Coronary artery (tissue), 2 donors: Measurements from ENCODE around the gene HIVEP1.

Experiments
- DNase-seq: peaks from one replicate; pipeline ENCODE4 v3.0.0-alpha.2; 2017; ENCODE audit warnings: low spot score
- H3K27ac ChIP-seq, 2 donors: fragments of 200-600 bp; sonication (generic); one replicate each; pipeline ENCODE4 v1.5.1; 2016 to 2019
- H3K4me3 ChIP-seq: fragments of 200-600 bp; sonication (generic); 2 replicates; pipeline ENCODE4 v1.5.1; 2016; ENCODE audit warnings: mild to moderate bottlenecking, moderate library complexity
- CTCF ChIP-seq: fragments of 200-600 bp; sonication (generic); IDR thresholded peaks from one replicate; pipeline ENCODE4 v1.5.1; 2019; ENCODE audit warnings: antibody characterized with exemption

Gene HIVEP1

GRCh38 chr6:11970114-11970513, 42.0 kb upstream of the HIVEP1 start:
- Histone ChIP-seq H3K27ac (no peak overlapping the region), H3K4me3 (no peak overlapping the region)
- DNase-seq = no peak
- TF ChIP-seq CTCF = no peak

GRCh38 chr6:11971154-11971553, 41.0 kb upstream of the HIVEP1 start:
- H3K4me3 ChIP-seq = no peak overlapping the region
- no peak for DNase-seq
- TF ChIP-seq CTCF = no peak
- H3K27ac ChIP-seq = no peak overlapping the region

GRCh38 chr6:11972270-11972669, 39.8 kb upstream of the HIVEP1 start:
- no peak overlapping the region for H3K27ac ChIP-seq
- DNase-seq = no peak
- TF ChIP-seq CTCF = no peak
- no peak overlapping the region for H3K4me3 ChIP-seq

GRCh38 chr6:11972806-11973205, 39.3 kb upstream of the HIVEP1 start:
- H3K4me3 ChIP-seq = no peak overlapping the region
- no peak for TF ChIP-seq CTCF
- no peak for DNase-seq
- H3K27ac ChIP-seq = no peak overlapping the region

GRCh38 chr6:11973238-11973637, 38.9 kb upstream of the HIVEP1 start:
- Histone ChIP-seq H3K27ac (no peak overlapping the region), H3K4me3 (no peak overlapping the region)
- no peak for TF ChIP-seq CTCF
- DNase-seq = no peak

- TF ChIP-seq CTCF = no peak
- H3K27ac ChIP-seq = no peak overlapping the region
- no peak for DNase-seq
- no peak overlapping the region for H3K4me3 ChIP-seq
Measured at GRCh38 chr6:11974089-11974488, 38.0 kb upstream of the HIVEP1 start.

GRCh38 chr6:11975353-11975977, 36.6 kb upstream of the HIVEP1 start:
- no peak for DNase-seq
- no peak overlapping the region for H3K4me3 ChIP-seq
- H3K27ac ChIP-seq = no peak overlapping the region
- TF ChIP-seq CTCF = no peak
